Retinal pigment epithelial cell (primary cell): Measurements from ENCODE around the gene BZW2.

Experiments
- DNase-seq: peaks from one replicate; pipeline ENCODE4 v3.0.0-alpha.2; 2010; ENCODE audit warnings: low read depth
- H3K4me3 ChIP-seq: 2 replicates; pipeline ENCODE4 v1.5.1; 2011; ENCODE audit warnings: mild to moderate bottlenecking, low read length, control low read depth, moderate library complexity
- TF ChIP-seq, protein P1 (sequence below): conservative IDR thresholded peaks from 2 replicates; pipeline ENCODE4 v1.5.1; 2011; ENCODE audit warnings: low read depth, low read length, control low read depth, inconsistent platforms

The BZW2 gene

GRCh38 chr7:16697507-16698199 lies 51.7 kb downstream of the BZW2 start:
- no peak for DNase-seq
- H3K4me3 ChIP-seq = no peak overlapping the region
- TF ChIP-seq, protein P1, sequence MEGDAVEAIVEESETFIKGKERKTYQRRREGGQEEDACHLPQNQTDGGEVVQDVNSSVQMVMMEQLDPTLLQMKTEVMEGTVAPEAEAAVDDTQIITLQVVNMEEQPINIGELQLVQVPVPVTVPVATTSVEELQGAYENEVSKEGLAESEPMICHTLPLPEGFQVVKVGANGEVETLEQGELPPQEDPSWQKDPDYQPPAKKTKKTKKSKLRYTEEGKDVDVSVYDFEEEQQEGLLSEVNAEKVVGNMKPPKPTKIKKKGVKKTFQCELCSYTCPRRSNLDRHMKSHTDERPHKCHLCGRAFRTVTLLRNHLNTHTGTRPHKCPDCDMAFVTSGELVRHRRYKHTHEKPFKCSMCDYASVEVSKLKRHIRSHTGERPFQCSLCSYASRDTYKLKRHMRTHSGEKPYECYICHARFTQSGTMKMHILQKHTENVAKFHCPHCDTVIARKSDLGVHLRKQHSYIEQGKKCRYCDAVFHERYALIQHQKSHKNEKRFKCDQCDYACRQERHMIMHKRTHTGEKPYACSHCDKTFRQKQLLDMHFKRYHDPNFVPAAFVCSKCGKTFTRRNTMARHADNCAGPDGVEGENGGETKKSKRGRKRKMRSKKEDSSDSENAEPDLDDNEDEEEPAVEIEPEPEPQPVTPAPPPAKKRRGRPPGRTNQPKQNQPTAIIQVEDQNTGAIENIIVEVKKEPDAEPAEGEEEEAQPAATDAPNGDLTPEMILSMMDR = no peak

- TF ChIP-seq, protein P1 = no peak
These were observed 52.4 kb downstream of the BZW2 start for GRCh38 chr7:16698200-16698905.

DNA sequence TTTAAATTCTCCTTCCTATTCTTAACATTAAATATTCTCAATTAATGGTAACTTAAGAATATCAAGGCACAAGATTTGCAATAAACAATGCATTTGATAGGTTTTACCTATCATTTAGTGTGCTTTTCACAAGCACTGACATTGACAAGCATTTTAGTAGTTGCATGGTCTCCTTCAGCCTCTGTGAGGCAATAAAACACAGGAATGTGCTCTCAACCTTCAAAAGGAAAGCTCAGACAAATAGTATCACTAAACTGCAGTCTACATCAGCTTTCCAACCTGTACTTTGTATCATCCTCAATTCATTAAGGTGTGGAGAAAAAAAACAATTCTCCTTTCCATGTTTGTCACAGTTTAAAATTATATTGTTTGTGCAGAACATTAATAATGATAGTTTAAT lies 56.5 kb downstream of the BZW2 start:
- no peak for DNase-seq
- TF ChIP-seq, protein P1 = no peak
- H3K4me3 ChIP-seq = no peak overlapping the region

More at GRCh38 chr7:16698200-16698905, 52.4 kb downstream of the BZW2 start:
- H3K4me3 ChIP-seq = no peak overlapping the region
- DNase-seq = peak; percentile 34

DNA sequence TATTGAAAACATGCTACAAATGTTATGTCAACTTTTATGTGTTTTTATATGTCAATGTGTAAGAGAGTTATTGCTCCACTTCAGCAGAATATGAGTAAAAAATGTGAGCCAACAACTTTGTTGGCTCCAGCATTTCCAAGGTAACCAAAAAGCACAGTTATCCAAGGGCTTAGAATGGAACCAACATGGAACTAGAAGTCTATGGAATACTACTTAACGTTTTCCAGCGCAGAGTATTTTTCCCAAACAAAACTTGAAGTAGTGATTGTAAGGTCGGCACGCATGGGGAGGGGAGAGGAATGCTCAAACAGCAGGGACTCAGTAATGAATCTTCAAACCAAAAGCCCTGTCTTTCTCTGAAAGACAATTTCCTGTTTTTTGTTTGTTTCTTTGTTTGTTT lies 62.5 kb downstream of the BZW2 start:
- no peak overlapping the region for H3K4me3 ChIP-seq
- TF ChIP-seq, protein P1 = no peak
- no peak for DNase-seq

DNA sequence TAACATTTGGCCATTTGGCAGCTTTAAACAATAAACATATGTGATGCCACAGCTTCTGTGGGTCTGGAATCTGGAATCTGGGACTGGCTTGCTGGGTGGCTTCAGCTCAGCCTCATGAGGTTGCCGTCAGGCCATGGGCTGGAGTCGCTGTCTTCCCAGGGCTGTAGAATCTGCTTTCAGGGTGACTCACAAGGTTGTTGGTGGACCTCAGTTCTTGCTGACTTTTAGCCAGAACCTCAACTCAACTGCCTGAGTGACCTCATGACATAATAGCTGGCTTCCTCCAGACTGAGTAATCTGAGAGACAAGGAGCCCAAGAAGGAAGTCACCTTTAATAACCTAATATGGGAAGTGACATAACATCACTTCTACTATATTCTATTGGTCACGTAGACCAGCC lies 63.0 kb downstream of the BZW2 start:
- TF ChIP-seq, protein P1 = no peak
- no peak overlapping the region for H3K4me3 ChIP-seq
- peak; percentile 61 for DNase-seq

DNA sequence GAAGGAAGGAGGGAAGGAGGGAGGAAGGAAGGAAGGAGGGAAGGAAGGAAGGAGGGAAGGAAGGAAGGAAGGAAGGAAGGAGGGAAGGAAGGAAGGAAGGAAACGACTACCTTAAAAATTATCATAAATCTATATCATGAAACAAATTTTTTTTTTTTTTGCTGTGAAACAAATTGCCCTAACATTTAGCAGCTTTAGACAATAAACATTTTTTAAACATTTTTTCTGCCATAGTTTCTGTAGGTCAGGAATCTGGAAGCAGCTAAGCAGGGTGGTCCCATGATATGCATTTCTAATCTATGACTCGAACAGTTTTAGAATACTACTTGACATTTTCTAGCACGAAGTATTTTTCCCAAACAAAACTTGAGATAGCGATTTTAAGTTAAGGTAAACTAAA lies 64.7 kb downstream of the BZW2 start:
- DNase-seq = no peak
- H3K4me3 ChIP-seq = no peak overlapping the region
- TF ChIP-seq, protein P1 = no peak

- TF ChIP-seq, protein P1 = no peak
- no peak overlapping the region for H3K4me3 ChIP-seq
- DNase-seq = no peak
These were observed 65.7 kb downstream of the BZW2 start for GRCh38 chr7:16711730-16712129.
